ENCODE measurements around the gene FAM83G. TPM values are rescaled to one million over a fixed set of nuclear protein-coding genes. Genes with fewer than 3 reads are reported as not detected.

The FAM83G gene
- total RNA-seq, 2 experiments from 2014 or later, result 2.9 to 3.0 TPM

DNA sequence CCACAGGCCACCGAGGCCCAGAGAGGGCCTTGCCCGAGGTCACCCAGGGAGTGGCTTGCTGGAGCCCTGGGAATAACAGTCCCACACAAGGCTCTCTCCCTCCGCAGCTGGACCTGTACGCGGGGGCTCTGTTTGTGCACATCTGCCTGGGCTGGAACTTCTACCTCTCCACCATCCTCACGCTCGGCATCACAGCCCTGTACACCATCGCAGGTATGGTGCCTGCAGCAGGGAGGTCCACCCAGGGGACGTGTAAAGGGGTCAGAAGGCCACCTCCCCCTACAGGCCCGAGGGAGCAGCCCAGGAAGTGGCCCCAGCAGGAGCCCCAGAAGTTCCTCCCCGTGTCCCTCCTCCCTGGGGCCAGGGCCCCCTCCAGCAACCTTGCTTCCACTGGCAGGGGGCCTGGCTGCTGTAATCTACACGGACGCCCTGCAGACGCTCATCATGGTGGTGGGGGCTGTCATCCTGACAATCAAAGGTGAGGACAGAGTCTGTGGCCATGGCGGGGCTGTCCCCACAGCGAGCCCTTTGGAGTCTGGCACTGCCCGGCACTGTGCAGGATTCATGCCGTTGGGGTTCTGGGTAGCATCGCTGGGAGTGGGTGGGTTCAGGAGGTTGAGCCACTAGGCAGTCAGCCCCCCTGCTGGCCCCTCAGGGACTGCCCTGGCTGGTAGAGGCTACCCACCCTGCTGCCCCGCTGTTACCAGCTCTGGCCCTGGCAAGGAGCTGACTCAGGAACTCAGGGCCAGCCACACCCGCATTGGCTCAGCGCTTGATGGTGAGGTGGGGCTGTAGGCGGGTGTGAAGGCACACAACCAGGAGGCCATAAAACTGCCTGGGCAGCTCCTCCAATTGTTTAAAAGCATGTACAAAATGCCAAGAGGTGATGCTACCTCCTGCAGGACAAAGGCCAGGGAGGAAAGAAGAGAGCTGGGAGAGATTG, 35.3 kb downstream of the FAM83G start:
- Histone ChIP-seq H3K4me1 (ENCODE audit: insufficient read depth, low read length) (peaks cover 19% of the 10 kb centered on the region), H3K36me3 (ENCODE audit: insufficient read depth, low read length) (peaks cover 3% of the 10 kb centered on the region), H3K27me3 (ENCODE audit: control insufficient read depth in 1 of 2, insufficient read depth in 2 of 2, low read length in 2 of 2) (no peaks in the 10 kb centered on the region), H3K4me3 (ENCODE audit: low read length) (no peak overlapping the region), H3K9me3 (ENCODE audit: control insufficient read depth in 1 of 2, insufficient read depth in 1 of 2, low read length in 2 of 2) (no peaks in the 10 kb centered on the region), H3K27ac (ENCODE audit: low read depth in 1 of 2, low read length in 2 of 2) (no peak overlapping the region)
- intact Hi-C loops (cut with DNase I, micrococcal nuclease), result loop anchor here in 1 of 2 experiments (5.0 kb wide), 1 partner anchor 38 kb away; no protein-coding TSS in a partner anchor
- H3K27me3 Mint-ChIP-seq, result no peaks in the 10 kb centered on the region
- H3K36me3 Mint-ChIP-seq (ENCODE audit: low read depth), result peaks cover 6% of the 10 kb centered on the region
- CTCF ChIA-PET, result interaction anchor here (0.6 to 1.0 kb wide), 2 partner anchors 8 to 15 kb away, joined by 3 read pairs; no protein-coding TSS in a partner anchor
- TF ChIP-seq, protein P1, sequence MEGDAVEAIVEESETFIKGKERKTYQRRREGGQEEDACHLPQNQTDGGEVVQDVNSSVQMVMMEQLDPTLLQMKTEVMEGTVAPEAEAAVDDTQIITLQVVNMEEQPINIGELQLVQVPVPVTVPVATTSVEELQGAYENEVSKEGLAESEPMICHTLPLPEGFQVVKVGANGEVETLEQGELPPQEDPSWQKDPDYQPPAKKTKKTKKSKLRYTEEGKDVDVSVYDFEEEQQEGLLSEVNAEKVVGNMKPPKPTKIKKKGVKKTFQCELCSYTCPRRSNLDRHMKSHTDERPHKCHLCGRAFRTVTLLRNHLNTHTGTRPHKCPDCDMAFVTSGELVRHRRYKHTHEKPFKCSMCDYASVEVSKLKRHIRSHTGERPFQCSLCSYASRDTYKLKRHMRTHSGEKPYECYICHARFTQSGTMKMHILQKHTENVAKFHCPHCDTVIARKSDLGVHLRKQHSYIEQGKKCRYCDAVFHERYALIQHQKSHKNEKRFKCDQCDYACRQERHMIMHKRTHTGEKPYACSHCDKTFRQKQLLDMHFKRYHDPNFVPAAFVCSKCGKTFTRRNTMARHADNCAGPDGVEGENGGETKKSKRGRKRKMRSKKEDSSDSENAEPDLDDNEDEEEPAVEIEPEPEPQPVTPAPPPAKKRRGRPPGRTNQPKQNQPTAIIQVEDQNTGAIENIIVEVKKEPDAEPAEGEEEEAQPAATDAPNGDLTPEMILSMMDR (IDR thresholded peaks at IDR 0.05), result no peak
- DNase-seq (no peak), ATAC-seq (ENCODE audit: poor library complexity) (no peak)
- no peaks in the 10 kb centered on the region for H3K9me3 Mint-ChIP-seq
- peaks cover 14% of the 10 kb centered on the region for H3K4me1 Mint-ChIP-seq (ENCODE audit: low read depth)
- POLR2A ChIA-PET, result no interaction called here
- no peak overlapping the region for H3K4me3 Mint-ChIP-seq
- H3K27ac Mint-ChIP-seq, result no peak overlapping the region

GRCh38 chr17:18968345-18968744, 36.2 kb downstream of the FAM83G start:
- Histone ChIP-seq H3K9me3 (ENCODE audit: control insufficient read depth in 1 of 2, insufficient read depth in 1 of 2, low read length in 2 of 2) (no peaks in the 10 kb centered on the region), H3K36me3 (ENCODE audit: insufficient read depth, low read length) (peaks cover 3% of the 10 kb centered on the region), H3K4me3 (ENCODE audit: low read length) (no peak overlapping the region), H3K27ac (ENCODE audit: low read depth in 1 of 2, low read length in 2 of 2) (no peak overlapping the region), H3K27me3 (ENCODE audit: control insufficient read depth in 1 of 2, insufficient read depth in 2 of 2, low read length in 2 of 2) (no peaks in the 10 kb centered on the region), H3K4me1 (ENCODE audit: insufficient read depth, low read length) (peaks cover 19% of the 10 kb centered on the region)
- no peak for ATAC-seq (ENCODE audit: poor library complexity)
- H3K4me3 Mint-ChIP-seq, result no peak overlapping the region
- peaks cover 6% of the 10 kb centered on the region for H3K36me3 Mint-ChIP-seq (ENCODE audit: low read depth)
- POLR2A ChIA-PET, result no interaction called here
- H3K27ac Mint-ChIP-seq, result no peak overlapping the region
- H3K9me3 Mint-ChIP-seq, result no peaks in the 10 kb centered on the region
- TF ChIP-seq, protein P1 (IDR thresholded peaks at IDR 0.05), result no peak
- intact Hi-C loops (cut with DNase I, micrococcal nuclease), result loop anchor here in 1 of 2 experiments (5.0 kb wide), 1 partner anchor 39 kb away; no protein-coding TSS in a partner anchor
- no peak for DNase-seq
- peaks cover 14% of the 10 kb centered on the region for H3K4me1 Mint-ChIP-seq (ENCODE audit: low read depth)
- CTCF ChIA-PET, result no interaction called here
- no peaks in the 10 kb centered on the region for H3K27me3 Mint-ChIP-seq

- peaks cover 19% of the 10 kb centered on the region for H3K4me1 ChIP-seq (ENCODE audit: insufficient read depth, low read length)
- intact Hi-C loops (cut with DNase I, micrococcal nuclease), result loop anchor here in 1 of 2 experiments (5.0 kb wide), 1 partner anchor 39 kb away; no protein-coding TSS in a partner anchor
- ChIA-PET CTCF (no interaction called here), POLR2A (no interaction called here)
- Mint-ChIP-seq H3K27ac (no peak overlapping the region), H3K4me3 (no peak overlapping the region), H3K27me3 (no peaks in the 10 kb centered on the region), H3K4me1 (ENCODE audit: low read depth) (peaks cover 14% of the 10 kb centered on the region), H3K36me3 (ENCODE audit: low read depth) (peaks cover 6% of the 10 kb centered on the region), H3K9me3 (no peaks in the 10 kb centered on the region)
- no peak for ATAC-seq (ENCODE audit: poor library complexity)
- TF ChIP-seq, protein P1 (IDR thresholded peaks at IDR 0.05), result no peak
- no peak overlapping the region for H3K27ac ChIP-seq (ENCODE audit: low read depth in 1 of 2, low read length in 2 of 2)
- H3K4me3 ChIP-seq (ENCODE audit: low read length), result no peak overlapping the region
- no peaks in the 10 kb centered on the region for H3K9me3 ChIP-seq (ENCODE audit: control insufficient read depth in 1 of 2, insufficient read depth in 1 of 2, low read length in 2 of 2)
- DNase-seq, result no peak
- H3K36me3 ChIP-seq (ENCODE audit: insufficient read depth, low read length), result peaks cover 3% of the 10 kb centered on the region
- H3K27me3 ChIP-seq (ENCODE audit: control insufficient read depth in 1 of 2, insufficient read depth in 2 of 2, low read length in 2 of 2), result no peaks in the 10 kb centered on the region
These were observed 36.6 kb downstream of the FAM83G start for GRCh38 chr17:18967916-18968315.
